Posterior vena cava (tissue), 2 donors: Measurements from ENCODE around the gene RPRD1A. TPM values are rescaled to one million over a fixed set of nuclear protein-coding genes. Genes with fewer than 3 reads are reported as not detected.
"Not testable (repeated sequence)": the region's sequence is repeated elsewhere in the genome, so short reads cannot be mapped to it uniquely, and the experiment has no call there.

ENCODE experiments used
- DNase-seq: peaks from one replicate; pipeline ENCODE4 v3.0.0-alpha.2; 2020; ENCODE audit warnings: low spot score
- intact Hi-C, 2 donors: fragments of 100-400 bp; cut with DNase I; formaldehyde crosslinking; loops; one replicate each; pipeline versions ENCODE4 v1.14.1 to v1.14.2; 2022 to 2023
- total RNA-seq, 2 donors: library from RNA; stranded (reverse); fragmentation: NEBNext Ultra II Directional; extraction: Animal tissue kit (Norgen Biotek cat#: 25700); gene quantifications; one replicate each; pipeline ENCODE4 v1.2.1, GENCODE V29; 2021
- donor health status: DM: yes; HTN: yes; CAD: no.
- donor health status: DM: yes; HTN: yes; CAD: no.

Gene RPRD1A
- total RNA-seq, 2 donors from 2014 or later: 46.9 to 58.8 TPM

- intact Hi-C loops: no loop called here
These were observed 16.4 kb upstream of the RPRD1A start for GRCh38 chr18:36083729-36084128.

GRCh38 chr18:36081118-36081517 lies 13.8 kb upstream of the RPRD1A start:
- intact Hi-C loops, DNase-seq: not testable (repeated sequence)

More at GRCh38 chr18:36083729-36084128, 16.4 kb upstream of the RPRD1A start:
- DNase-seq: no peak

- DNase-seq: no peak
- intact Hi-C loops: no loop called here
These were observed 11.6 kb upstream of the RPRD1A start for GRCh38 chr18:36078751-36079529.

GRCh38 chr18:36077764-36078163 lies 10.4 kb upstream of the RPRD1A start:
- DNase-seq: not testable (repeated sequence)

GRCh38 chr18:36075862-36076587 lies 8.7 kb upstream of the RPRD1A start:
- intact Hi-C loops: no loop called here
- no peak for DNase-seq

More at GRCh38 chr18:36077764-36078163, 10.4 kb upstream of the RPRD1A start:
- intact Hi-C loops: not testable (repeated sequence)

GRCh38 chr18:36074435-36074834 lies 7.1 kb upstream of the RPRD1A start:
- no peak for DNase-seq
- intact Hi-C loops: no loop called here

GRCh38 chr18:36073676-36074075 lies 6.3 kb upstream of the RPRD1A start:
- intact Hi-C loops: no loop called here
- DNase-seq: no peak

GRCh38 chr18:36072406-36072805 lies 5.0 kb upstream of the RPRD1A start:
- DNase-seq, intact Hi-C loops: not testable (repeated sequence)

GRCh38 chr18:36066686-36067054 lies 689 bp downstream of the RPRD1A start:
- intact Hi-C loops: no loop called here
- DNase-seq: no peak

- DNase-seq: no peak
- intact Hi-C loops: no loop called here
These were observed 1.4 kb downstream of the RPRD1A start for GRCh38 chr18:36066001-36066400.

- intact Hi-C loops, DNase-seq: not testable (repeated sequence)
These were observed 2.6 kb downstream of the RPRD1A start for GRCh38 chr18:36064809-36065079.

GRCh38 chr18:36064027-36064808 lies 3.1 kb downstream of the RPRD1A start:
- intact Hi-C loops: no loop called here
- DNase-seq: no peak

GRCh38 chr18:36058674-36059073 lies 8.7 kb downstream of the RPRD1A start:
- no peak for DNase-seq
- intact Hi-C loops: no loop called here

GRCh38 chr18:36051760-36052159 lies 15.6 kb downstream of the RPRD1A start:
- intact Hi-C loops: no loop called here

GRCh38 chr18:36050479-36050878 lies 16.9 kb downstream of the RPRD1A start:
- no peak for DNase-seq
- intact Hi-C loops: no loop called here

More at GRCh38 chr18:36051760-36052159, 15.6 kb downstream of the RPRD1A start:
- no peak for DNase-seq

GRCh38 chr18:36047521-36047920 lies 19.8 kb downstream of the RPRD1A start:
- intact Hi-C loops: no loop called here
- no peak for DNase-seq

GRCh38 chr18:36046898-36047297 lies 20.5 kb downstream of the RPRD1A start:
- intact Hi-C loops: no loop called here
- no peak for DNase-seq

- intact Hi-C loops: no loop called here
These were observed 21.9 kb downstream of the RPRD1A start for GRCh38 chr18:36045241-36045991.

GRCh38 chr18:36043153-36043552 lies 24.2 kb downstream of the RPRD1A start:
- DNase-seq: no peak
- intact Hi-C loops: no loop called here

More at GRCh38 chr18:36045241-36045991, 21.9 kb downstream of the RPRD1A start:
- DNase-seq: no peak
